DOHH2 (cell line): Measurements from ENCODE around the gene NHLH1.

Experiments
- H3F3A ChIP-seq: fragments of 200-600 bp; sonication (generic), shearing (Covaris generic); 2 replicates; pipeline ENCODE4 v1.6.0; 2016; ENCODE audit warnings: antibody characterized with exemption, mild to moderate bottlenecking; ENCODE audit not compliant: control insufficient read depth, insufficient read depth
- H3K27ac ChIP-seq: fragments of 200-600 bp; sonication (generic); 2 replicates; pipeline ENCODE4 v1.5.1; 2014; ENCODE audit warnings: low read depth, mild to moderate bottlenecking, low read length, moderate library complexity
- H3K27me3 ChIP-seq: fragments of 200-600 bp; sonication (generic); 2 replicates; pipeline ENCODE4 v1.6.1; 2014; ENCODE audit warnings: mild to moderate bottlenecking, low read length, mixed read lengths; ENCODE audit not compliant: control insufficient read depth
- H3K36me3 ChIP-seq: fragments of 200-600 bp; sonication (generic); 2 replicates; pipeline ENCODE4 v1.6.1; 2014; ENCODE audit warnings: mild to moderate bottlenecking, low read length, moderate library complexity, mixed read lengths; ENCODE audit not compliant: control insufficient read depth
- H3K4me1 ChIP-seq: fragments of 200-600 bp; sonication (generic); 2 replicates; pipeline ENCODE4 v1.6.1; 2014; ENCODE audit warnings: mild to moderate bottlenecking, low read length, mixed read lengths; ENCODE audit not compliant: control insufficient read depth
- H3K4me2 ChIP-seq: fragments of 200-600 bp; sonication (generic); 2 replicates; pipeline ENCODE4 v1.6.0; 2014; ENCODE audit warnings: mild to moderate bottlenecking, low read length, moderate library complexity
- H3K4me3 ChIP-seq: fragments of 200-600 bp; sonication (generic); 2 replicates; pipeline ENCODE4 v1.5.1; 2014; ENCODE audit warnings: mild to moderate bottlenecking, low read length, mixed read lengths
- H3K79me2 ChIP-seq: fragments of 200-600 bp; sonication (generic); 2 replicates; pipeline ENCODE4 v1.6.1; 2014; ENCODE audit warnings: mild to moderate bottlenecking, low read length, mixed read lengths; ENCODE audit not compliant: control insufficient read depth
- H3K9me2 ChIP-seq: fragments of 200-600 bp; sonication (generic); replicated peaks from 2 replicates; pipeline ENCODE4 v1.6.1; 2014; ENCODE audit warnings: mild to moderate bottlenecking, low read length, mixed read lengths; ENCODE audit not compliant: control insufficient read depth
- H3K9me3 ChIP-seq: fragments of 200-600 bp; sonication (generic); 2 replicates; pipeline ENCODE4 v1.6.1; 2014; ENCODE audit warnings: antibody characterized with exemption, low read length, mixed read lengths; ENCODE audit not compliant: control insufficient read depth, insufficient read depth
- H4K20me1 ChIP-seq: fragments of 200-600 bp; sonication (generic); 2 replicates; pipeline ENCODE4 v1.6.0; 2014; ENCODE audit warnings: low read depth, mild to moderate bottlenecking, antibody characterized with exemption, low read length, moderate library complexity; ENCODE audit not compliant: control insufficient read depth, insufficient read depth
- CTCF ChIP-seq: fragments of 200-600 bp; sonication (generic); IDR thresholded peaks from one replicate; pipeline ENCODE4 v1.5.1; 2014; ENCODE audit warnings: antibody characterized with exemption, mild to moderate bottlenecking, low read depth, low read length; ENCODE audit not compliant: poor library complexity, severe bottlenecking
- EZH2phosphoT487 ChIP-seq: fragments of 200-600 bp; sonication (generic); IDR thresholded peaks from 2 replicates; pipeline ENCODE4 v1.6.1; 2017; ENCODE audit warnings: borderline replicate concordance, mild to moderate bottlenecking, antibody characterized with exemption, low read length, moderate library complexity, mixed read lengths

The NHLH1 gene

GRCh38 chr1:160397651-160398050 lies 30.8 kb downstream of the NHLH1 start:
- no peaks in the 10 kb centered on the region for H3K9me3 ChIP-seq
- H3K4me2 ChIP-seq, result no peak overlapping the region
- H3K36me3 ChIP-seq, result no peaks in the 10 kb centered on the region
- no peaks in the 10 kb centered on the region for H3K79me2 ChIP-seq
- H3K9me2 ChIP-seq, result no peaks in the 10 kb centered on the region
- H4K20me1 ChIP-seq, result no peaks in the 10 kb centered on the region
- no peak for TF ChIP-seq EZH2phosphoT487
- no peak for TF ChIP-seq CTCF
- no peak overlapping the region for H3K27ac ChIP-seq
- H3K4me1 ChIP-seq, result peaks cover 12% of the 10 kb centered on the region
- H3K27me3 ChIP-seq, result peaks cover 40% of the 10 kb centered on the region
- no peaks in the 10 kb centered on the region for H3F3A ChIP-seq
- H3K4me3 ChIP-seq, result no peak overlapping the region

DNA sequence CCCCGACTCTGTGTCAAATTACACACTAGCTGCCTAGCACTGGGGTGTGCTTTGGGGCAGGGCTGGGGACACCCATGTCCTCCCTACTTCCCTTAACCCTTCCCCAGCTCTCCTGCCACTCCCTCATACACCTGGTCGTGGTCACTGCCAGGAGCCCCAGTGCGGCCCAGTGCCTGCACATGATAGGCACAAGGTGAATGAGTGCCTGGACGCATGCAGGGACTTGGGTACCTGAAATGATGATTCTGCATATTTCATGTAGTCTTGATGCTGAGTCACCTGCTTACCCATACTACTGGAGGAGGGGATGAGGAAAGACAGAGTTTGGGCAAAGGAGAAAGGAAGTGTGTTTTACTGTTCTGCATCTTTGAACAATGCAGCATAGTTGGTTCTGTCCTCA lies 32.0 kb downstream of the NHLH1 start:
- TF ChIP-seq EZH2phosphoT487 (no peak), CTCF (no peak)
- H3K27me3 ChIP-seq, result peaks cover 50% of the 10 kb centered on the region
- H3K4me3 ChIP-seq, result no peak overlapping the region
- no peaks in the 10 kb centered on the region for H4K20me1 ChIP-seq
- H3K79me2 ChIP-seq, result no peaks in the 10 kb centered on the region
- H3K4me2 ChIP-seq, result no peak overlapping the region
- H3K4me1 ChIP-seq, result peaks cover 12% of the 10 kb centered on the region
- no peaks in the 10 kb centered on the region for H3K9me2 ChIP-seq
- no peak overlapping the region for H3K27ac ChIP-seq
- H3F3A ChIP-seq, result no peaks in the 10 kb centered on the region
- no peaks in the 10 kb centered on the region for H3K36me3 ChIP-seq
- no peaks in the 10 kb centered on the region for H3K9me3 ChIP-seq

GRCh38 chr1:160399544-160400222 lies 32.8 kb downstream of the NHLH1 start:
- TF ChIP-seq EZH2phosphoT487, result no peak
- no peak for TF ChIP-seq CTCF
- Histone ChIP-seq H3K9me2 (no peaks in the 10 kb centered on the region), H3K79me2 (no peaks in the 10 kb centered on the region), H3K36me3 (no peaks in the 10 kb centered on the region), H3K9me3 (no peaks in the 10 kb centered on the region), H3K27ac (no peak overlapping the region), H4K20me1 (no peaks in the 10 kb centered on the region), H3F3A (no peaks in the 10 kb centered on the region), H3K4me3 (peak overlapping the region; percentile 67), H3K27me3 (peaks cover 53% of the 10 kb centered on the region), H3K4me1 (peaks cover 12% of the 10 kb centered on the region), H3K4me2 (peak overlapping the region; percentile 75)
